NCI-H146 treated with DMSO at 0.1 percent for 48 hours (cell line): ENCODE results near the gene KRTAP3-1.
"Not testable (repeated sequence)": the region's sequence is repeated elsewhere in the genome, so short reads cannot be mapped to it uniquely, and the experiment has no call there.

Experiments
- DNase-seq: peaks from one replicate; lab custom pipeline; 2025; ENCODE audit not compliant: unreplicated experiment; lab: John Stamatoyannopoulos, UW

The KRTAP3-1 gene

GRCh38 chr17:41008811-41009210, at the start of gene KRTAP3-1:
TSS of gene KRTAP3-1 (minus strand) at chr17:41009128. CDS start at chr17:41009074, 54 bp downstream.
- peak; percentile 40 for DNase-seq

DNA sequence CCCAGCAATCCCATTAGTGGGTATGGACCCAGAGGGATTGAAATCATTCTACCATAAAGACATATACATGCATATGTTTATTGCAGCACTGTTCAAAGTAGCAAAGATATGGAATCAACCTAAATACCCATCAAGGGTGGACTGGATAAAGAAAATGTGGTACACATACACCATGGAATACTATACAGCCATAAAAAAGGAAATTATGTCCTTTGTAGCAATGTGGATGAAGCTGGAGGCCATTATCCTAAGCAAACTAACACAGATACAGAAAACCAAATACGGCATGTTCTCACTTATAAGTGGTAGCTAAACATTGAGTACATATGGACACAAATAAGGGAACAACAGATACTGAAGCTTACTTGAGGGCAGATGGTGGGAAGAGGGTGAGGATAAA, 48.6 kb upstream of the KRTAP3-1 start:
- DNase-seq, result no peak

- DNase-seq, result not testable (repeated sequence)
These were observed 46.2 kb upstream of the KRTAP3-1 start, which contains the start of gene KRTAP2-2 for GRCh38 chr17:41055130-41055529. TSS of gene KRTAP2-2 (minus strand) at chr17:41055230. CDS start at chr17:41055211, 19 bp downstream.

DNA sequence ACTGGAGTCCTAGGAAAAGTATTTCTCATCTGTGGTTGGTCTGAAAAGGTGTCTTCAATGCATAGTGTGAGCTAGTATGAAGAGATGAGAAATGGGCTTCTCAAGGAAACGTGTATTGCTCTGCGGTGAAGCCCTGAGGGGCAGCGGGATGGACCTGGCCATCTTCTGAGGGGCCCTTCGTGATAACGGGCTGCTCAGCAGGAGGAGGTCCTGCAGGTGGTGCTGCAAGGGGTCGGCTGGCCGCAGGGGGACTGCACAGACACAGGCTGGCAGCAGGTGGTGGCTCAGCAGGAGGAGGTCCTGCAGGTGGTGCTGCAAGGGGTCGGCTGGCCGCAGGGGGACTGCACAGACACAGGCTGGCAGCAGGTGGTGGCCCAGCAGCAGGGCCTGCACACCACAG, 45.6 kb upstream of the KRTAP3-1 start:
- DNase-seq, result not testable (repeated sequence)

GRCh38 chr17:41054025-41054424, 45.1 kb upstream of the KRTAP3-1 start:
- DNase-seq, result no peak

DNA sequence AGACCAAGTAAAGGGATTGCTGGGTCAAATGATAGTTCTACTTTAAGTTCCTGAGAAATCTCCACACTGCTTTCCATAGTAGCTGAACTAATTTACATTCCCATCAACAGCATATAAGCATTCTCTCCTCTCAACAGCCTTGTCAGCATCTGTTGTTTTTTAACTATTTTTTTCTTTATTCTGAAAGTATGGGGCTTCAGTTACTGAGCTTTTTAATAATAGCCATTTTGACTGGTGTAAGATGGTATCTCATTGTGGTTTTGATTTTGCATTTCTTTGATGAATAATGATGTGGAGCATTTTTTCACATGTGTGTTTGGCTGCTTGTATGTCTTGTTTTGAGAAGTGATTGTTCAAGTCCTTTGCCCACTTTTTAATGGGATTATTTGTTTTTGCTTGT, 43.6 kb upstream of the KRTAP3-1 start:
- DNase-seq, result no peak

GRCh38 chr17:41049110-41049509, 40.2 kb upstream of the KRTAP3-1 start:
- no peak for DNase-seq

DNA sequence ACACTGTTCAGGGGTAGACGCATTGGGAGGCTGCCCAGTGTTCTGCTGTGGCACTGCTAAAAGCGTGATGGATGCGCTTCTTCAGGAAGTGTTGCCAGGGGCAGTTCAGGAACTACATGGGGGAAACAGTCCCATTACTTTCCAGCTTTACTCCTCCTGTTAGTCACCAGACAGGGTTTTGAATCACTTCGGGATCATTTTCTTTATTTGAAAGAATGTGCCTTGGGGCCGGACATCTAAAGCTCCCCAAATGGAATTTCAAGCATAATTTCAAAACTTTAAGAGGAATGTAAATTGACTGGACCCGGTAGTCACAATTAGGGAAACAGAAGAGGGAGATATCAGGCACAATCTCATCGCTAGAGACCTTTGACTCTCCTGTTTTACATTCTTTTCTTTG, 39.5 kb upstream of the KRTAP3-1 start:
- no peak for DNase-seq

- DNase-seq, result not testable (repeated sequence)
These were observed 38.0 kb upstream of the KRTAP3-1 start, which contains the start of gene KRTAP2-1 for GRCh38 chr17:41046735-41047465. TSS of gene KRTAP2-1 (minus strand) at chr17:41047316. CDS start at chr17:41047267, 49 bp downstream.

DNA sequence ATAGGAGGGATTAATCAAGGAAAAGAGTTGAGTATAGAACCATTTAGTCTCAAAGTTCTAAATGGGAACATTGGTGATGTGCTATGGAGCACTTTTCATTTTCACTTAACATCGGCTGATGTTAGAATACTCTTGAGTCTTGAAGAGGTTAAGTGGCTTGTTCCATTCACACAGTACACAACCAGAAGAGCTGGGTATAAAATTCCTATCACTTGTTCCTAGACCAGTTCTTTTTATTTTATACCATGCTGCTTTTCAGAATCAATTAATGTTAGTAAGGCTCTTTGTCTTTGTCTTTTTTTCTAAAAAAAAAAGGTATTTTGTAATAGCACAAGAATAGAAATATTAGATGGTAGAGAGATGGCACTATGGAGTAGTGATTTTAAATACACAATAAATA, 34.0 kb upstream of the KRTAP3-1 start:
- no peak for DNase-seq

- not testable (repeated sequence) for DNase-seq
These were observed 32.0 kb upstream of the KRTAP3-1 start, which contains the start of gene KRTAP1-1 for GRCh38 chr17:41040783-41041571. TSS of gene KRTAP1-1 (minus strand) at chr17:41041450. CDS start at chr17:41041397, 53 bp downstream.

DNA sequence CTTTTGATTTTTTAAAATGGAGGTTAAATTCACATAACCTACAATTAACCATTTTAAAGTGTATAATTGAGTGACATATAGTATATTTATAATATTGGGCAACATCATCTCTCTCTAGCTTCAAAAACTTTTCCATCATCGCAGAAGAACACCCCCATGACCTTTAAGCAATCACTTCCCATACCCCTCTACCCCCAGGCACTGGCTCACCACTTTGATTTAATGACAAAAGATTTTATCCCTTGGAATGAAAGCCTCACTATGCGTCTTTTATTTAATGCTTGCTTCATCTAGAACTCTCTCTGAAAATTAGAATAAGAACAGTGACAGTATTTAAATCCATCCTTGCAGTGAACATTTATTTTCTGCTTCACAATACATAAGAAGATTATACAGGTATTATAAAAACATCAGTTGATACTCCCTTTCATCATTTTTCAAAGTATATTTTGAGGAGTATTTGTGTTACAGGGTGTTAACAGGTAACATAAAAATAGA, 29.0 kb upstream of the KRTAP3-1 start:
- DNase-seq, result no peak

DNA sequence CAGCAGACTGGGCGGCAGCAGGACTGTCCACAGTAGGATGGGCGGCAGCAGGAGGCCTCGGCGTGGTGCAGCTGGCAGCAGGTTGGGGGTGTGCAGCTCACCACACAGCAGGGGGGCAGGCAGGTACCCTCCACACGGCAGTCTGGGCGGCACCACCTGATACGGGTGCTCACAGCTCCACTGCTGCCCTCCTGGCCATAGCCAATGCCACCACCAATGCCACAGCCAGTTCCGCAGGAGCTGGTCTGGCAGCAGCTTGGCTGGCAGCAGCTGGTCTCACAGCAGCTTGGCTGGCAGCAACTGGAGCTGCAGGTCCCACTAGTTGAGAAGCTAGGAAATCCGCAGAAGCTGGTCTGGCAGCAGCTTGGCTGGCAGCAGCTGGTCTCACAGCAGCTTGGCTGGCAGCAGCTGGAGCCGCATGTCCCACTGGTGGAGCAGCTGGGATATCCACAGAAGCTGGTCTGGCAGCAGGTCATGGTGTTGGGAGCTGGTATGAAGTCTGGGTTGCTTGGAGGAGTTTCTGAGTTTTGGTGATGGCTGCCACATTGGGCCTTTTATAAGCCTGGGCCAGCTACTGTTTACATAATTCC, 25.5 kb upstream of the KRTAP3-1 start, which contains the start of gene KRTAP1-3:
KRTAP1-3 (minus strand) TSS at position 529 of the 590 bp plus-strand sequence; CDS start at position 476, 53 bp downstream.
- DNase-seq, result peak; percentile 26

GRCh38 chr17:41029633-41030245, 20.8 kb upstream of the KRTAP3-1 start, which contains the start of gene KRTAP1-4:
TSS of gene KRTAP1-4 (minus strand) at chr17:41030195. CDS start at chr17:41030078, 117 bp downstream.
- peak; percentile 40 for DNase-seq

DNA sequence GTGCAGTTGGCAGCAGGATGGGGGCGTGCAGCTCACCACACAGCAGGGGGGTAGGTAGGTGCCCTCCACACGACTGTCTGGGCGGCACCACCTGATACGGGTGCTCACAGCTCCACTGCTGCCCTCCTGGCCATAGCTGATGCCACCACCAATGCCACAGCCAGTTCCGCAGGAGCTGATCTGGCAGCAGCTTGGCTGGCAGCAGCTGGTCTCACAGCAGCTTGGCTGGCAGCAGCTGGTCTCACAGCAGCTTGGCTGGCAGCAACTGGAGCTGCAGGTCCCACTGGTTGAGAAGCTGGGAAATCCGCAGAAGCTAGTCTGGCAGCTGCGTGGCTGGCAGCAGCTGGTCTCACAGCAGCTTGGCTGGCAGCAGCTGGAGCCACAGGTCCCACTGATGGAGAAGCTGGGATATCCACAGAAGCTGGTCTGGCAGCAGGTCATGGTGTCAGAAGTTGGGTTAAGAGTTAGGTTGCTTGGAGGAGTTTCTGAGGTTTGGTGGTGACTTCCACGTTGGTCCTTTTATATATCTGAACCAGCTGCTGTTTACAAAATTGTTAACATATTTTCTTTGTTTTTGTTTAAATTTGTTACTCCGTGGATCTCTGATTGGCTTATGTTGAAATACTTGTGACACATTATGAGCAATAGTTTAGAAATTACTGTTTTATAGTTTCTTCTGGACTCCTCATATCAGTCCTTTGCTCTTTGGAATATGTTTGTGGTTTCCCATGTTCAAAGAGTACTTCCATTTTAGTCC, 18.0 kb upstream of the KRTAP3-1 start, which contains the start of gene KRTAP1-5:
KRTAP1-5 (minus strand) TSS at position 494 of the 757 bp plus-strand sequence; CDS start at position 441, 53 bp downstream.
- DNase-seq, result no peak

GRCh38 chr17:41024697-41025096, 15.8 kb upstream of the KRTAP3-1 start:
- no peak for DNase-seq

DNA sequence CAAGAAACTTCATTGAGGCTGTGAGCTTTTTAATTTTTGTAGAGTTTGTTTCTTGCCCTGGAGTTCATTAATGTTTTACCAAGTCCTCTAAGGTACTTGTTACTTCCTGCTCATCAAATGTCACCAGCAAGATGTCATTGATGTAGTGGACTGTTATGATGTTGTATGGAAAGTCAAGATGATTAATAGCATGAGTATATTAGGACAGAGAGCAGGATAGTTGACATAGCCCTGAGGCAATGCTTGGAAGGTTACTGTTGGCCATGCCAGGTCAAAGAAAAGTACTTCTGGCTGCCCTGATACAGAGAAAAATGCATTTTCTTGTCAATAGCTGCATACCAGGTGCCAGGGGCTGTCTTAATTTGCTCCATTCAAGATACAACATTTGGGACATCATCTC, 11.4 kb upstream of the KRTAP3-1 start:
- peak; percentile 85 for DNase-seq

- no peak for DNase-seq
These were observed 10.5 kb upstream of the KRTAP3-1 start for GRCh38 chr17:41019415-41019814.

- DNase-seq, result no peak
These were observed 9.6 kb upstream of the KRTAP3-1 start for GRCh38 chr17:41018541-41018940.
